Measurements from ENCODE around the gene PPIF. TPM values are rescaled to one million over a fixed set of nuclear protein-coding genes. Genes with fewer than 3 reads are reported as not detected.
A peak's percentile ranks its signal among the peaks of the same experiment; 100 is the strongest.

Gene PPIF
- total RNA-seq, 4 donors from 2014 or later = 37.2 to 149 (median 51.6) TPM

DNA sequence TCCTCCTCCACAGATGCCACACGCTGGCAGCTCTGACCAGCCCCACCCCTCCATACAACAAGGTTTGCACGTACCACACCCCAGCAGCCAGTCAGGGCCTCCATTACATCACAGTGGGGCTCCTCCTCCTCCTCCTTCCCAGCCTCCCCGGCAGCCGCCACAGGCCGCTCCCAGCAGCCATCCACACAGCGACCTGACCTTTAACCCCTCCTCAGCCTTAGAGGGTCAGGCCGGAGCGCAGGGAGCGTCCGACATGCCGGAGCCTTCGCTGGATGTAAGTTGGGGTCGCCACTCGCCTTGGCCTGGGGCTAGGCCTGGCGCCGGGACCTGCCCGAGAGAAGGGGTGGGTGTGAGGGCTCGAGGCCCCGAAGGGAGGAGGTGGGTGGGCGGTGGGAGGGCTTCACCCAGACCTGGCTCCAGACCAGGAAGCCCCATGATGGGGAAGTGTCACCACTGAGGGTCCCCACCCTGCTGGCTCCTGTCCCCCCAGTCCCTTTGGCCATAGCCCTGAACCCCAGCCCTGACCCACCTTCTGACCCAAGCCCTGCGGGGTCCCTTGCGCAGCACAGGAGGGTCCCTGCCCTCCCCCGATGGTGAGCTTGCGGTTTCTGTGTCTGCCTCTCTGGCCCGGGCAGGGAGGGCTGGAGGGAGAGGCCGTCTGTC lies 36.2 kb upstream of the PPIF start:
- TF ChIP-seq, protein P1, sequence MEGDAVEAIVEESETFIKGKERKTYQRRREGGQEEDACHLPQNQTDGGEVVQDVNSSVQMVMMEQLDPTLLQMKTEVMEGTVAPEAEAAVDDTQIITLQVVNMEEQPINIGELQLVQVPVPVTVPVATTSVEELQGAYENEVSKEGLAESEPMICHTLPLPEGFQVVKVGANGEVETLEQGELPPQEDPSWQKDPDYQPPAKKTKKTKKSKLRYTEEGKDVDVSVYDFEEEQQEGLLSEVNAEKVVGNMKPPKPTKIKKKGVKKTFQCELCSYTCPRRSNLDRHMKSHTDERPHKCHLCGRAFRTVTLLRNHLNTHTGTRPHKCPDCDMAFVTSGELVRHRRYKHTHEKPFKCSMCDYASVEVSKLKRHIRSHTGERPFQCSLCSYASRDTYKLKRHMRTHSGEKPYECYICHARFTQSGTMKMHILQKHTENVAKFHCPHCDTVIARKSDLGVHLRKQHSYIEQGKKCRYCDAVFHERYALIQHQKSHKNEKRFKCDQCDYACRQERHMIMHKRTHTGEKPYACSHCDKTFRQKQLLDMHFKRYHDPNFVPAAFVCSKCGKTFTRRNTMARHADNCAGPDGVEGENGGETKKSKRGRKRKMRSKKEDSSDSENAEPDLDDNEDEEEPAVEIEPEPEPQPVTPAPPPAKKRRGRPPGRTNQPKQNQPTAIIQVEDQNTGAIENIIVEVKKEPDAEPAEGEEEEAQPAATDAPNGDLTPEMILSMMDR (IDR thresholded peaks at IDR 0.05) = no peak
- TF ChIP-seq POLR2AphosphoS5 (IDR thresholded peaks at IDR 0.05) = peak in 1 of 3 donors; percentile 2
- no peak for TF ChIP-seq POLR2A (IDR thresholded peaks at IDR 0.05)
- Histone ChIP-seq H3K36me3 (peaks cover 0 to 37% (median 11%) of the 10 kb centered on the region in 4 donors), H3K27ac (peak overlapping the region in 2 of 4 donors; percentile 8 to 42), H3K4me3 (no peak overlapping the region), H3K4me1 (peaks cover 3 to 19% (median 9%) of the 10 kb centered on the region in 4 donors), H3K27me3 (no peaks in the 10 kb centered on the region), H3K9me3 (no peaks in the 10 kb centered on the region)
- in situ Hi-C loops (cut with MboI; ENCODE audit: low pct_ligation_motif_present in 1 of 4, low pct_unique_long_range_greater_than_20kb in 1 of 4, low sequenced_read_pairs in 3 of 4) = no loop called here
- WGBS, 2 donors (ENCODE audit: low coverage in 1 of 2) = 79% methylated on average over 17 of the region's 26 CpGs; no CpG with 5 or more reads in 1 of the 2 donors
- DNase-seq = no peak
- intact Hi-C loops (cut with DNase I; ENCODE audit: low total_unique reads) = no loop called here

DNA sequence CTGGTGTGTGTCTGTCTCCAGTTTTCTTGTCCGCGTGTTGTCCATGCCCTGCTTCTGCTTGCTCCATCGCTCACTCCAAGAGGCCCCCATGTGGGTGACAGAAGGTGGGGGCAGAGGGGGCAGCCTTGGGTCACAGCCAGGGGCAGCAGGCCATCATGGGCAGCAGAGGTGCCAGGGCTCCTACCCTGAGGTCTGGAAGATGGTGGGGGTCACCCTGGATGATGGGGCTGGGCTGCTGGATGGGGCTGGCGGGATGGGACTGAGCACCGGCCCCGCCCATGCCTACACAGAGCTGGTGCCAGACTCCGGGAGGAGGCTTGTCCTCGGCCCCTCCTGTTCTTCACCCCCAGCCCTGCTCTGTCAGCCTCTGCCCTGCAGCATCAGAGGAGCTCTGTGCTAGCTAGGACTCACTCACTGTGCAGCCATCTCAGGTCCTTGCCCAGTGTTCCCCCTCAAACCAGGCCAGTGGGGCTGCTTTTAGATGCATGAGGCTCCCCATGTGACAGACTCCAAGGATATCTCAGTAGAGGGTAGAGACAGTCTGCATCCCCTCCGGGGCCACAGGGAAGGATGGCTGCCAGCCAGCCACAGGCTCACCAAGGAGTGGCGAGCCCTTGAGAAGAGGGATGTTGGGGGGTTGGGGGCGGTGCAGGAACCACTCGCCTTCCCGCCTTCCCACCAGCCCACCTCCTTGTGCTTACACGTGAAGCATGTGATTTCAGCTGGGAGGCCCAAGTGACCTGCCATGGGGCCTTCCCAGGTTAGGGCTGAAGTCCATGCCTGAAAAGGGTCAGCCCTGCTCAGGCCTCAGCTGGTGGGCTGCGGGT lies 35.5 kb upstream of the PPIF start:
- Histone ChIP-seq H3K27ac (no peak overlapping the region), H3K4me1 (peaks cover 3 to 24% (median 10%) of the 10 kb centered on the region in 4 donors), H3K36me3 (peaks cover 0 to 30% (median 9%) of the 10 kb centered on the region in 4 donors), H3K9me3 (no peaks in the 10 kb centered on the region), H3K27me3 (no peaks in the 10 kb centered on the region), H3K4me3 (no peak overlapping the region)
- DNase-seq = no peak
- TF ChIP-seq POLR2A (IDR thresholded peaks at IDR 0.05) (no peak), EP300 (IDR thresholded peaks at IDR 0.05; ENCODE audit: low read depth) (no peak), POLR2AphosphoS5 (IDR thresholded peaks at IDR 0.05) (no peak)
- TF ChIP-seq, protein P1 (IDR thresholded peaks at IDR 0.05) = no peak
- WGBS, 2 donors (ENCODE audit: low coverage in 1 of 2) = 85 to 100% methylated on average over 1 to 14 of the region's 15 CpGs
- in situ Hi-C loops (cut with MboI; ENCODE audit: low pct_ligation_motif_present in 1 of 4, low pct_unique_long_range_greater_than_20kb in 1 of 4, low sequenced_read_pairs in 3 of 4) = no loop called here
- intact Hi-C loops (cut with DNase I; ENCODE audit: low total_unique reads) = no loop called here

DNA sequence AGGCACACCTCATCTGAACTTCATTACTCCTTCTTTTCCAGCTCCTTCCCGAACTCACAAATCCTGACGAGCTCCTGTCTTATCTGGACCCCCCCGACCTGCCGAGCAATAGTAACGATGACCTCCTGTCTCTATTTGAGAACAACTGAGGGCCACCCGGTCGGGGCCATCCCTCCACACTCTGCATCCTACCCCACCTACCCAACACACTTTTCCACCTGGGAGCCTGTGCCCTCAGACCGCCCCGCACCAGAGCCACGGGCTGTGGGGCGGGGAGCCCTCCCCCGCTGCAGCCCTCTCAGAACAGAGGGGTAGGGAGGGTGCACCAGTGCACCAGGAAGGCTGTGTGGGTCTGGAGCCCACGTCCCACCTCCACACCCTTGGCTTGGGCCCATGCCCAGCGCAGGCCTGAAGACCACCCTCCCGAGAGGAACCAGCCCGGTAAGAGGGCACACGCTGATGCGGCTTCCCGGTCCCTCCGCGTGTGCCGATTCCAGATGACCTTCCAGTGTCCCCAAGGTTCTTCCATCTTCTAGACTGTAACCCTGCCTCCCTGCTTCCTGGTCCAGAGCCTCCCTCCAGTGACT lies 34.6 kb upstream of the PPIF start:
- Histone ChIP-seq H3K27ac (no peak overlapping the region), H3K27me3 (no peaks in the 10 kb centered on the region), H3K4me1 (peaks cover 10 to 32% (median 17%) of the 10 kb centered on the region in 4 donors), H3K4me3 (no peak overlapping the region), H3K36me3 (peaks cover 0 to 22% (median 7%) of the 10 kb centered on the region in 4 donors), H3K9me3 (no peaks in the 10 kb centered on the region)
- WGBS, 2 donors (ENCODE audit: low coverage in 1 of 2) = 88 to 93% methylated on average over 6 to 22 of the region's 22 CpGs
- in situ Hi-C loops (cut with MboI; ENCODE audit: low pct_ligation_motif_present in 1 of 4, low pct_unique_long_range_greater_than_20kb in 1 of 4, low sequenced_read_pairs in 3 of 4) = no loop called here
- no peak for DNase-seq
- intact Hi-C loops (cut with DNase I; ENCODE audit: low total_unique reads) = no loop called here
- TF ChIP-seq EP300 (IDR thresholded peaks at IDR 0.05; ENCODE audit: low read depth) (no peak), POLR2A (IDR thresholded peaks at IDR 0.05) (no peak), POLR2AphosphoS5 (IDR thresholded peaks at IDR 0.05) (no peak)
- TF ChIP-seq, protein P1 (IDR thresholded peaks at IDR 0.05) = no peak

DNA sequence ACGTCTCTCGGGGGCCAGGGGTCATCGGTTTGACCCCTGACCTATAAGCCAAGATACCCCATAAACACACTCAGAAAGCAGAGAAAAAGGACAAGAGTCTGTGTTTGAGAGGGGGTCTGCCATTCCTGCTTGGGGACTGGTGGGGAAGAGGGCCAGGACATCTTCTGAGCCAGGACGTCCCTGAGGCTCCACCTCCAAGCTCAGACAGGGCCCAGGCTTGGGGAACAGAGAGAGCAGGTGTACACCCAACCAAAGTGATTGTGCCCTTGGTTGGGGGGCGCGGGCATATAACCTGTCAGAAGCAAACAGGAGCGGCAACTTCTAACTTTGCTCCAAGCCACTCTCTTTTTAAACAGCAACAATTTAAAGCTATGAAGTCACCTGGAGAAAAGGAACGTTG lies 33.9 kb upstream of the PPIF start:
- H3K27ac ChIP-seq = no peak overlapping the region
- no peak overlapping the region for H3K4me3 ChIP-seq
- intact Hi-C loops (cut with DNase I; ENCODE audit: low total_unique reads) = no loop called here
- H3K27me3 ChIP-seq = no peaks in the 10 kb centered on the region
- in situ Hi-C loops (cut with MboI; ENCODE audit: low pct_ligation_motif_present in 1 of 4, low pct_unique_long_range_greater_than_20kb in 1 of 4, low sequenced_read_pairs in 3 of 4) = no loop called here
- 80 to 96% methylated on average over 4 to 8 of the region's 8 CpGs for WGBS, 2 donors (ENCODE audit: low coverage in 1 of 2)
- DNase-seq = no peak
- no peaks in the 10 kb centered on the region for H3K9me3 ChIP-seq
- peaks cover 0 to 17% (median 4%) of the 10 kb centered on the region in 4 donors for H3K36me3 ChIP-seq
- TF ChIP-seq, protein P1 (IDR thresholded peaks at IDR 0.05) = no peak
- H3K4me1 ChIP-seq = peaks cover 13 to 37% (median 17%) of the 10 kb centered on the region in 4 donors

All from transverse colon (tissue), 4 donors.